ENCODE data around the gene OTUD5.

- no peak for TF ChIP-seq CTCF (IDR thresholded peaks at IDR 0.05; ENCODE audit: low read length)
- TF ChIP-seq EZH2 (optimal IDR thresholded peaks at IDR 0.05; ENCODE audit: low read depth, low read length), result no peak
These were observed 43.6 kb downstream of the OTUD5 start for GRCh38 chrX:48913605-48914366.

Measured in MM.1S (cell line).